22Rv1 (cell line): Measurements from ENCODE around the gene C2CD2.

Experiments used
- CTCF ChIP-seq: fragments of 450-650 bp; IDR thresholded peaks from 2 replicates; pipeline ENCODE4 v1.5.1; 2017; ENCODE audit warnings: mild to moderate bottlenecking
- ZFX ChIP-seq: fragments of 450-650 bp; IDR thresholded peaks from 2 replicates; pipeline ENCODE4 v1.6.1; 2017; ENCODE audit warnings: antibody characterized with exemption, borderline replicate concordance

- TF ChIP-seq CTCF (no peak), ZFX (no peak)
Observed at GRCh38 chr21:41846536-41846935, 107.3 kb downstream of the C2CD2 start.
